GM12878 (cell line): ENCODE data around the gene PTPRN2. TPM values are rescaled to one million over a fixed set of nuclear protein-coding genes. Genes with fewer than 3 reads are reported as not detected.

Source experiments
- ATAC-seq: fragments of 200-7000 bp; cut with Tn5 transposase; 3 replicates; pipeline ENCODE4 v1.9.1; 2020; ENCODE audit warnings: mild to moderate bottlenecking, moderate library complexity
- BruUV-seq: library from RNA; stranded (reverse); fragments of 400-500 nt; replicated peaks from 2 replicates; lab custom pipeline; 2021; lab: Mats Ljungman, UMichigan
- CTCF ChIA-PET: fragments of 300-600 bp; sonication (Branson Sonifier 250); formaldehyde crosslinking; extraction: SDS; loops from one replicate; lab custom pipeline; 2021; ENCODE audit warnings: inconsistent platforms; lab: Yijun Ruan, JAX
- POLR2A ChIA-PET: fragments of 350-600 bp; formaldehyde crosslinking; extraction: SDS; loops from one replicate; lab custom pipeline; 2021; ENCODE audit warnings: inconsistent platforms; lab: Charles Lee
- RAD21 ChIA-PET: fragments of 300-600 bp; sonication (Branson Sonifier 250); formaldehyde crosslinking; loops from one replicate; lab custom pipeline; 2023; ENCODE audit warnings: antibody characterized with exemption; ENCODE audit not compliant: unreplicated experiment; lab: Charles Lee
- SMC1A ChIA-PET: fragments of 300-600 bp; sonication (Branson Sonifier 250); formaldehyde crosslinking; loops from one replicate; lab custom pipeline; 2023; ENCODE audit not compliant: unreplicated experiment, uncharacterized antibody; lab: Charles Lee
- DNase-seq: peaks from one replicate; pipeline ENCODE4 v3.0.0-alpha.2; 2011; ENCODE audit warnings: low read depth, low spot score
- FAIRE-seq: peaks from 3 replicates; lab custom pipeline; 2011; peaks lifted over from hg19 to GRCh38; lab: Jason Lieb, UNC
- H2AFZ ChIP-seq: 2 replicates; pipeline ENCODE4 v1.6.0; 2011; ENCODE audit warnings: low read depth, low read length, control low read depth; ENCODE audit not compliant: control insufficient read depth
- H3K27ac ChIP-seq: 2 replicates; pipeline ENCODE4 v1.5.1; 2011; ENCODE audit warnings: control low read depth; ENCODE audit not compliant: control insufficient read depth, insufficient read depth
- H3K27me3 ChIP-seq, 2 experiments: replicated peaks in 1 of 2; 2 replicates each; pipeline versions ENCODE4 v1.6.0 to v1.6.1; 2011; ENCODE audit warnings: low read length in 1 of 2; ENCODE audit not compliant: control insufficient read depth in 2 of 2, insufficient read depth in 2 of 2
- H3K36me3 ChIP-seq, 2 experiments: 2 replicates each; pipeline ENCODE4 v1.5.1; 2011; ENCODE audit warnings: low read length in 1 of 2; ENCODE audit not compliant: control insufficient read depth in 2 of 2, insufficient read depth in 2 of 2
- H3K4me1 ChIP-seq: 2 replicates; pipeline ENCODE4 v1.6.1; 2011; ENCODE audit warnings: mild to moderate bottlenecking, low read length, moderate library complexity, mixed read lengths; ENCODE audit not compliant: control insufficient read depth, insufficient read depth
- H3K4me2 ChIP-seq: 2 replicates; pipeline ENCODE4 v1.6.0; 2011; ENCODE audit warnings: control low read depth; ENCODE audit not compliant: control insufficient read depth, insufficient read depth
- H3K4me3 ChIP-seq: fragments of 200-600 bp; sonication (generic); 2 replicates; pipeline ENCODE4 v1.5.1; 2016
- H3K79me2 ChIP-seq: 2 replicates; pipeline ENCODE4 v1.6.0; 2011; ENCODE audit warnings: low read length; ENCODE audit not compliant: control insufficient read depth, insufficient read depth
- H3K9ac ChIP-seq: 2 replicates; pipeline ENCODE4 v1.8.0; 2011; ENCODE audit warnings: low read length, control low read depth, mixed read lengths; ENCODE audit not compliant: control insufficient read depth, insufficient read depth
- H3K9me3 ChIP-seq: replicated peaks from 3 replicates; pipeline ENCODE4 v1.5.1; 2011; ENCODE audit warnings: mild to moderate bottlenecking, low read length; ENCODE audit not compliant: control insufficient read depth, insufficient read depth
- H4K20me1 ChIP-seq: 2 replicates; pipeline ENCODE4 v1.6.0; 2011; ENCODE audit not compliant: control insufficient read depth, insufficient read depth
- ATF3 ChIP-seq: IDR thresholded peaks from 2 replicates; pipeline ENCODE4 v1.6.1; 2011; ENCODE audit warnings: low read depth, mild to moderate bottlenecking, low read length, moderate library complexity, borderline replicate concordance; ENCODE audit errors: extremely low read depth
- FOS ChIP-seq: IDR thresholded peaks from 3 replicates; pipeline ENCODE4 v1.6.1; 2011; ENCODE audit warnings: borderline replicate concordance; ENCODE audit not compliant: insufficient read length; ENCODE audit errors: extremely low read depth
- HCFC1 ChIP-seq: fragments of 150-350 bp; IDR thresholded peaks from 2 replicates; pipeline ENCODE4 v1.6.1; 2014; ENCODE audit warnings: low read length
- HDGF ChIP-seq: fragments of 450-650 bp; IDR thresholded peaks from 2 replicates; pipeline ENCODE4 v1.6.1; 2016; ENCODE audit warnings: antibody characterized with exemption
- PBX3 ChIP-seq: IDR thresholded peaks from 2 replicates; pipeline ENCODE4 v1.6.1; 2011; ENCODE audit warnings: mild to moderate bottlenecking, low read depth, low read length, moderate library complexity; ENCODE audit not compliant: insufficient replicate concordance
- POLR2AphosphoS5 ChIP-seq: IDR thresholded peaks from 2 replicates; pipeline ENCODE4 v1.6.1; 2011; ENCODE audit warnings: mild to moderate bottlenecking, low read length, inconsistent platforms
- RCOR1 ChIP-seq: conservative IDR thresholded peaks from 2 replicates; pipeline ENCODE4 v1.6.1; 2012; ENCODE audit warnings: low read depth, low read length, improper control_type of control experiment
- SUZ12 ChIP-seq: fragments of 200-600 bp; sonication (generic); IDR thresholded peaks from one replicate; pipeline ENCODE4 v1.6.1; 2018; ENCODE audit warnings: antibody characterized with exemption, mild to moderate bottlenecking; ENCODE audit not compliant: unreplicated experiment
- TCF12 ChIP-seq: IDR thresholded peaks from 2 replicates; pipeline ENCODE4 v1.6.1; 2011; ENCODE audit warnings: low read depth, mild to moderate bottlenecking, low read length
- WGBS: methylation state at CpG from one replicate; pipeline ENCODE4 v1.1.6; 2016; ENCODE audit warnings: low lambda C conversion rate; ENCODE audit not compliant: insufficient replicate concordance, insufficient coverage; ENCODE audit errors: missing lambda C conversion rate; 5-methylcytosine and 5-hydroxymethylcytosine counted together
- in situ Hi-C: fragments of 300-500 bp; cut with MboI; formaldehyde crosslinking; loops from 9 replicates; pipeline ENCODE4 v1.14.3; 2018; ENCODE audit warnings: mixed read lengths
- intact Hi-C: fragments of 100-400 bp; cut with micrococcal nuclease; formaldehyde crosslinking; loops from one replicate; pipeline ENCODE4 v1.14.2; 2022; ENCODE audit not compliant: unreplicated experiment
- polyA plus RNA-seq, 11 experiments: library from polyadenylated mRNA; depleted of rRNA in 4 of 11; unstranded in 6 of 11; stranded (reverse) in 5 of 11; fragments of >200 nt; fragmentation: Nextera tagmentation in 4 of 11; fragmentation: Illumina TruSeq in 1 of 11; extraction: Ambion mirVana in 4 of 11; extraction: Trizol in 1 of 11; gene quantifications; 1 replicate in 1 of 11; 2 replicates in 10 of 11; pipeline versions ENCODE4 v1.2.1 to v1.2.3, GENCODE V29; 2011 to 2016; ENCODE audit warnings: inconsistent platforms in 2 of 11, missing spikeins in 2 of 11, low read depth in 1 of 11
- total RNA-seq, 4 experiments: library from RNA; depleted of rRNA in 3 of 4; stranded (reverse); fragments of >200 nt in 3 of 4; fragmentation: Illumina TruSeq in 1 of 4; extraction: Trizol in 1 of 4; gene quantifications; 2 replicates each; pipeline versions ENCODE4 v1.2.1 to v1.2.3, GENCODE V29; 2013 to 2021
- TF ChIP-seq, protein P1 (sequence below): fragments of 450-650 bp; IDR thresholded peaks from 2 replicates; pipeline ENCODE4 v1.6.1; 2017; ENCODE audit warnings: mild to moderate bottlenecking
- TF ChIP-seq, protein P2 (sequence below): fragments of 450-650 bp; IDR thresholded peaks from 2 replicates; pipeline ENCODE4 v1.6.1; 2017; ENCODE audit warnings: antibody characterized with exemption, mild to moderate bottlenecking, moderate library complexity
- TF ChIP-seq, protein P3 (sequence below): fragments of 450-650 bp; formaldehyde crosslinking; IDR thresholded peaks from 2 replicates; pipeline ENCODE4 v1.4.0; 2020; ENCODE audit warnings: mild to moderate bottlenecking, moderate library complexity

The PTPRN2 gene
- total and polyA plus RNA-seq, 10 of the 15 experiments (the other 5 are each of a cell fraction or from before 2014, with no cell fraction given), result 5.4 TPM; not detected in 9

GRCh38 chr7:157505646-157506045, 1082.0 kb downstream of the PTPRN2 start:
- ATAC-seq (no peak), FAIRE-seq (no peak)
- no peaks in the 10 kb centered on the region for H3K36me3 ChIP-seq
- ChIA-PET RAD21 (no interaction called here), CTCF (no interaction called here)
- H3K4me2 ChIP-seq, result no peak overlapping the region
- no peak overlapping the region for H3K9ac ChIP-seq
- in situ Hi-C loops (no loop called here), intact Hi-C loops (no loop called here)
- no peak overlapping the region for H3K27ac ChIP-seq
- no peaks in the 10 kb centered on the region for H3K4me1 ChIP-seq
- WGBS, result 10% methylated on average over 1 of the region's 1 CpG
- no peaks in the 10 kb centered on the region for H3K79me2 ChIP-seq
- no peak overlapping the region for H3K4me3 ChIP-seq
- H2AFZ ChIP-seq, result no peak overlapping the region
- no peaks in the 10 kb centered on the region for H3K27me3 ChIP-seq
- TF ChIP-seq SUZ12 (no peak), PBX3 (no peak), HCFC1 (no peak), FOS (no peak), ATF3 (no peak), RCOR1 (no peak), HDGF (no peak), POLR2AphosphoS5 (no peak), TCF12 (no peak)
- TF ChIP-seq, protein P1, sequence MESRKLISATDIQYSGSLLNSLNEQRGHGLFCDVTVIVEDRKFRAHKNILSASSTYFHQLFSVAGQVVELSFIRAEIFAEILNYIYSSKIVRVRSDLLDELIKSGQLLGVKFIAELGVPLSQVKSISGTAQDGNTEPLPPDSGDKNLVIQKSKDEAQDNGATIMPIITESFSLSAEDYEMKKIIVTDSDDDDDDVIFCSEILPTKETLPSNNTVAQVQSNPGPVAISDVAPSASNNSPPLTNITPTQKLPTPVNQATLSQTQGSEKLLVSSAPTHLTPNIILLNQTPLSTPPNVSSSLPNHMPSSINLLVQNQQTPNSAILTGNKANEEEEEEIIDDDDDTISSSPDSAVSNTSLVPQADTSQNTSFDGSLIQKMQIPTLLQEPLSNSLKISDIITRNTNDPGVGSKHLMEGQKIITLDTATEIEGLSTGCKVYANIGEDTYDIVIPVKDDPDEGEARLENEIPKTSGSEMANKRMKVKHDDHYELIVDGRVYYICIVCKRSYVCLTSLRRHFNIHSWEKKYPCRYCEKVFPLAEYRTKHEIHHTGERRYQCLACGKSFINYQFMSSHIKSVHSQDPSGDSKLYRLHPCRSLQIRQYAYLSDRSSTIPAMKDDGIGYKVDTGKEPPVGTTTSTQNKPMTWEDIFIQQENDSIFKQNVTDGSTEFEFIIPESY, result no peak
- TF ChIP-seq, protein P2, sequence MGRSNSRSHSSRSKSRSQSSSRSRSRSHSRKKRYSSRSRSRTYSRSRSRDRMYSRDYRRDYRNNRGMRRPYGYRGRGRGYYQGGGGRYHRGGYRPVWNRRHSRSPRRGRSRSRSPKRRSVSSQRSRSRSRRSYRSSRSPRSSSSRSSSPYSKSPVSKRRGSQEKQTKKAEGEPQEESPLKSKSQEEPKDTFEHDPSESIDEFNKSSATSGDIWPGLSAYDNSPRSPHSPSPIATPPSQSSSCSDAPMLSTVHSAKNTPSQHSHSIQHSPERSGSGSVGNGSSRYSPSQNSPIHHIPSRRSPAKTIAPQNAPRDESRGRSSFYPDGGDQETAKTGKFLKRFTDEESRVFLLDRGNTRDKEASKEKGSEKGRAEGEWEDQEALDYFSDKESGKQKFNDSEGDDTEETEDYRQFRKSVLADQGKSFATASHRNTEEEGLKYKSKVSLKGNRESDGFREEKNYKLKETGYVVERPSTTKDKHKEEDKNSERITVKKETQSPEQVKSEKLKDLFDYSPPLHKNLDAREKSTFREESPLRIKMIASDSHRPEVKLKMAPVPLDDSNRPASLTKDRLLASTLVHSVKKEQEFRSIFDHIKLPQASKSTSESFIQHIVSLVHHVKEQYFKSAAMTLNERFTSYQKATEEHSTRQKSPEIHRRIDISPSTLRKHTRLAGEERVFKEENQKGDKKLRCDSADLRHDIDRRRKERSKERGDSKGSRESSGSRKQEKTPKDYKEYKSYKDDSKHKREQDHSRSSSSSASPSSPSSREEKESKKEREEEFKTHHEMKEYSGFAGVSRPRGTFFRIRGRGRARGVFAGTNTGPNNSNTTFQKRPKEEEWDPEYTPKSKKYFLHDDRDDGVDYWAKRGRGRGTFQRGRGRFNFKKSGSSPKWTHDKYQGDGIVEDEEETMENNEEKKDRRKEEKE, result no peak
- TF ChIP-seq, protein P3, sequence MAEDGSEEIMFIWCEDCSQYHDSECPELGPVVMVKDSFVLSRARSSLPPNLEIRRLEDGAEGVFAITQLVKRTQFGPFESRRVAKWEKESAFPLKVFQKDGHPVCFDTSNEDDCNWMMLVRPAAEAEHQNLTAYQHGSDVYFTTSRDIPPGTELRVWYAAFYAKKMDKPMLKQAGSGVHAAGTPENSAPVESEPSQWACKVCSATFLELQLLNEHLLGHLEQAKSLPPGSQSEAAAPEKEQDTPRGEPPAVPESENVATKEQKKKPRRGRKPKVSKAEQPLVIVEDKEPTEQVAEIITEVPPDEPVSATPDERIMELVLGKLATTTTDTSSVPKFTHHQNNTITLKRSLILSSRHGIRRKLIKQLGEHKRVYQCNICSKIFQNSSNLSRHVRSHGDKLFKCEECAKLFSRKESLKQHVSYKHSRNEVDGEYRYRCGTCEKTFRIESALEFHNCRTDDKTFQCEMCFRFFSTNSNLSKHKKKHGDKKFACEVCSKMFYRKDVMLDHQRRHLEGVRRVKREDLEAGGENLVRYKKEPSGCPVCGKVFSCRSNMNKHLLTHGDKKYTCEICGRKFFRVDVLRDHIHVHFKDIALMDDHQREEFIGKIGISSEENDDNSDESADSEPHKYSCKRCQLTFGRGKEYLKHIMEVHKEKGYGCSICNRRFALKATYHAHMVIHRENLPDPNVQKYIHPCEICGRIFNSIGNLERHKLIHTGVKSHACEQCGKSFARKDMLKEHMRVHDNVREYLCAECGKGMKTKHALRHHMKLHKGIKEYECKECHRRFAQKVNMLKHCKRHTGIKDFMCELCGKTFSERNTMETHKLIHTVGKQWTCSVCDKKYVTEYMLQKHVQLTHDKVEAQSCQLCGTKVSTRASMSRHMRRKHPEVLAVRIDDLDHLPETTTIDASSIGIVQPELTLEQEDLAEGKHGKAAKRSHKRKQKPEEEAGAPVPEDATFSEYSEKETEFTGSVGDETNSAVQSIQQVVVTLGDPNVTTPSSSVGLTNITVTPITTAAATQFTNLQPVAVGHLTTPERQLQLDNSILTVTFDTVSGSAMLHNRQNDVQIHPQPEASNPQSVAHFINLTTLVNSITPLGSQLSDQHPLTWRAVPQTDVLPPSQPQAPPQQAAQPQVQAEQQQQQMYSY (CRISPR knock-in tag), result no peak
- TF ChIP-seq, all 136 proteins: peak for 0
- POLR2A ChIA-PET, result no interaction called here
- no TSS peak for BruUV-seq
- no peak for DNase-seq
- Histone ChIP-seq H4K20me1 (no peaks in the 10 kb centered on the region), H3K9me3 (no peaks in the 10 kb centered on the region; the same call in 2 of the 3 replicates)
- SMC1A ChIA-PET, result no interaction called here
